ENCODE results near the gene CNTNAP2. TPM values are rescaled to one million over a fixed set of nuclear protein-coding genes. Genes with fewer than 3 reads are reported as not detected.

Gene CNTNAP2
- total RNA-seq, 1 donor from 2014 or later: 1.9 TPM

GRCh38 chr7:146690987-146691386 is 574.4 kb downstream of the CNTNAP2 start:
- DNase-seq: no peak

- DNase-seq: no peak
Measured at GRCh38 chr7:146698995-146699610, 582.5 kb downstream of the CNTNAP2 start.

GRCh38 chr7:146700015-146700560 is 583.5 kb downstream of the CNTNAP2 start:
- DNase-seq: no peak

GRCh38 chr7:146701166-146701565 is 584.6 kb downstream of the CNTNAP2 start:
- DNase-seq: no peak

- DNase-seq: no peak
Measured at GRCh38 chr7:146702898-146703297, 586.3 kb downstream of the CNTNAP2 start.

GRCh38 chr7:146709451-146710027 is 592.9 kb downstream of the CNTNAP2 start:
- DNase-seq: no peak

- DNase-seq: no peak
Measured at GRCh38 chr7:146713205-146713604, 596.6 kb downstream of the CNTNAP2 start.

GRCh38 chr7:146713934-146714333 is 597.3 kb downstream of the CNTNAP2 start:
- no peak for DNase-seq

GRCh38 chr7:146720195-146720594 is 603.6 kb downstream of the CNTNAP2 start:
- no peak for DNase-seq

- no peak for DNase-seq
Measured at GRCh38 chr7:146722986-146723385, 606.4 kb downstream of the CNTNAP2 start.

GRCh38 chr7:146725520-146725919 is 608.9 kb downstream of the CNTNAP2 start:
- no peak for DNase-seq

GRCh38 chr7:146728141-146728540 is 611.5 kb downstream of the CNTNAP2 start:
- no peak for DNase-seq

GRCh38 chr7:146728611-146729010 is 612.0 kb downstream of the CNTNAP2 start:
- no peak for DNase-seq

GRCh38 chr7:146731185-146731584 is 614.6 kb downstream of the CNTNAP2 start:
- no peak for DNase-seq

GRCh38 chr7:146735992-146736391 is 619.4 kb downstream of the CNTNAP2 start:
- DNase-seq: no peak

GRCh38 chr7:146736446-146737190 is 620.0 kb downstream of the CNTNAP2 start:
- DNase-seq: no peak

GRCh38 chr7:146740039-146740438 is 623.4 kb downstream of the CNTNAP2 start:
- no peak for DNase-seq

- no peak for DNase-seq
Measured at GRCh38 chr7:146741911-146742310, 625.3 kb downstream of the CNTNAP2 start.

- no peak for DNase-seq
Measured at GRCh38 chr7:146754385-146754784, 637.8 kb downstream of the CNTNAP2 start.

- no peak for DNase-seq
Measured at GRCh38 chr7:146755585-146755984, 639.0 kb downstream of the CNTNAP2 start.

GRCh38 chr7:146764458-146764857 is 647.9 kb downstream of the CNTNAP2 start:
- DNase-seq: no peak

- no peak for DNase-seq
Measured at GRCh38 chr7:146768957-146769356, 652.4 kb downstream of the CNTNAP2 start.

GRCh38 chr7:146772601-146773000 is 656.0 kb downstream of the CNTNAP2 start:
- DNase-seq: no peak

Measured in skin of body (tissue), 2 donors.